Kidney epithelial cell (primary cell): Measurements from ENCODE around the gene UBE3D. TPM values are rescaled to one million over a fixed set of nuclear protein-coding genes. Genes with fewer than 3 reads are reported as not detected.
A peak's percentile ranks its signal among the peaks of the same experiment; 100 is the strongest.

Source experiments
- DNase-seq: peaks from one replicate; pipeline ENCODE4 v3.0.0-alpha.2; 2010; ENCODE audit warnings: low read depth
- H3K27me3 ChIP-seq: 2 replicates; pipeline ENCODE4 v1.6.0; 2011; ENCODE audit warnings: low read length; ENCODE audit not compliant: control insufficient read depth, insufficient read depth
- H3K36me3 ChIP-seq: 2 replicates; pipeline ENCODE4 v1.5.1; 2011; ENCODE audit warnings: low read length; ENCODE audit not compliant: control insufficient read depth, insufficient read depth
- H3K4me3 ChIP-seq: 2 replicates; pipeline ENCODE4 v1.5.1; 2011; ENCODE audit warnings: low read depth, mild to moderate bottlenecking, control low read depth, low read length
- total RNA-seq: library from RNA; depleted of rRNA; stranded (reverse); fragments of >200 nt; gene quantifications from 2 replicates; pipeline ENCODE4 v1.2.3, GENCODE V29; 2015
- TF ChIP-seq, protein P1 (sequence below): IDR thresholded peaks from 2 replicates; pipeline ENCODE4 v1.5.1; 2011; ENCODE audit warnings: mild to moderate bottlenecking, moderate library complexity, low read length, control low read depth, inconsistent platforms; ENCODE audit not compliant: insufficient read depth, poor library complexity, severe bottlenecking

Gene UBE3D
- total RNA-seq, 1 donor from 2014 or later: 11.6 TPM

DNA sequence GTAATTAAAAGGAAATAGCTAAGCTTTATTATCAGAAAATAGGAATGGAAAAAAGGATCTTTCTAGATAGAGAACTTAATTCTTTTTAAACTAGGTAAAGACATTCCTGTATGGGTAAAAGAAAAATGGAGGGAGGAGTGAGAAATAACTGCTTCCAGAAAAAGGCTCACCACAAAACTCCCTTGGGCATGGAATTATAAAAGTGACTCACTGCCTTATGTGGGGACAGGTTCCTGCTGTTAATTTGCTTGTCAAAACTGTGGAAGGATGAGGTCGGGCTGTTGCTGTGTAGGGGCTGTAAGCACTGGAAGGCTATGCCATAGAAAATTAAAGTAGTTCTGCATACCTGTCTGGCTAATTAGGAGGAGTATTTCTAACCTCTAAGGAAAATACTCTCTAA lies 158.7 kb downstream of the UBE3D start:
- peak; percentile 47 for DNase-seq
- TF ChIP-seq, protein P1, sequence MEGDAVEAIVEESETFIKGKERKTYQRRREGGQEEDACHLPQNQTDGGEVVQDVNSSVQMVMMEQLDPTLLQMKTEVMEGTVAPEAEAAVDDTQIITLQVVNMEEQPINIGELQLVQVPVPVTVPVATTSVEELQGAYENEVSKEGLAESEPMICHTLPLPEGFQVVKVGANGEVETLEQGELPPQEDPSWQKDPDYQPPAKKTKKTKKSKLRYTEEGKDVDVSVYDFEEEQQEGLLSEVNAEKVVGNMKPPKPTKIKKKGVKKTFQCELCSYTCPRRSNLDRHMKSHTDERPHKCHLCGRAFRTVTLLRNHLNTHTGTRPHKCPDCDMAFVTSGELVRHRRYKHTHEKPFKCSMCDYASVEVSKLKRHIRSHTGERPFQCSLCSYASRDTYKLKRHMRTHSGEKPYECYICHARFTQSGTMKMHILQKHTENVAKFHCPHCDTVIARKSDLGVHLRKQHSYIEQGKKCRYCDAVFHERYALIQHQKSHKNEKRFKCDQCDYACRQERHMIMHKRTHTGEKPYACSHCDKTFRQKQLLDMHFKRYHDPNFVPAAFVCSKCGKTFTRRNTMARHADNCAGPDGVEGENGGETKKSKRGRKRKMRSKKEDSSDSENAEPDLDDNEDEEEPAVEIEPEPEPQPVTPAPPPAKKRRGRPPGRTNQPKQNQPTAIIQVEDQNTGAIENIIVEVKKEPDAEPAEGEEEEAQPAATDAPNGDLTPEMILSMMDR: no peak
- no peaks in the 10 kb centered on the region for H3K27me3 ChIP-seq
- no peak overlapping the region for H3K4me3 ChIP-seq
- H3K36me3 ChIP-seq: no peaks in the 10 kb centered on the region

DNA sequence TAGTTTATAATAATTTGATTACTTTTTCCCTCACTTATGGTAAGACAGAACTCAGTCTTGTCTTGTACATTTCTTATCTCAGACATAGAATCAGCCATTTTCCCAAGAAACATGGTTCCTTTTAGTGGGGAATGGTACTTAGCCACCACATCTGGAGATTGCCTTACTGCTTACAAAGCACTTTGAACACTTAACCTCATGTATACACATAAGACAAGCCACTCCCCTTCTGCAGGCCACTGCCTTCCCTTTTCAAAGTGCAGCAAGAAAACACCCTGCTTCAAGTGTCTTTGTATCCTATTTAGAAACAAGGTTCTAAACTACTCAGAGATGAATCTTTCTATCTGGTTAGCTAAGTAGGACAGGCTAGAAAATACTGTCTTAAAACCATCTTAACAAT lies 159.2 kb downstream of the UBE3D start:
- H3K27me3 ChIP-seq: no peaks in the 10 kb centered on the region
- H3K36me3 ChIP-seq: no peaks in the 10 kb centered on the region
- no peak for DNase-seq
- no peak overlapping the region for H3K4me3 ChIP-seq
- TF ChIP-seq, protein P1: no peak

DNA sequence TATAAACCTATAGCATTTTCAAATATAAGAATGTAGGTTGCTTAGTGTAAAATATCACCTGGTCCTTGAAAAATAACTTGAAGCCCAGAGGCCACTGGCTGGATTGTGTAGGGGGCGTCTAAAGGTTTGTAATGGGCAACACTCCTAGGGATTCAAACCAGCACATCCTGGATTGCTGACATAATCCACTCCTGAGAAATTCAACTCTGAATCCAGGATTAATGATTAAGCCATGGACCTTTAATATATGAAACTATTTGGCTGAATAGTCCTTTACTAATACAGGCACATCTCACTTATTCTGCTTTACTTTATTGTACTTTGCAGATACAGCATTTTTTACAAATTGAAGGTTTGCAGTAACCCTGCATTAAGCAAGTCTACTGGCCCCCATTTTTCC lies 160.8 kb downstream of the UBE3D start:
- Histone ChIP-seq H3K36me3 (no peaks in the 10 kb centered on the region), H3K27me3 (no peaks in the 10 kb centered on the region), H3K4me3 (no peak overlapping the region)
- TF ChIP-seq, protein P1: no peak
- DNase-seq: no peak

DNA sequence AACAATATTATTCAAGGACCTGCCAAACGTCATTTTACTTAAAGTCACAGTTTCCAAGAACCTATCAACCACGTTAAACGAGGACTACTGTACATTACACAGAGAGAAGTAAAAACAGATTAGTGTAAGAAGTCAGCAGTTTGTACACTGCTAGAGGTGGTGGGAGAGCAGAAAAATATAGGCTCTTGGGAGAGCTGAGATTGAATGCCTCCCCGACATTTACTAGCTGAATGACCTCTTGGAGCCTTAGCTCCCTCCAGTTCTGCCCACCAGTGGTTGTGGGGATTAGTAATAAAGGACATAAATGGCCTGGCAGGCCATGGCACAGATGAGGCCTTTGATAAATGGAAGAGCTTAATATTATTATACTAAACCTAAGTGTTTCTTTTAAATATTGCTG lies 161.4 kb downstream of the UBE3D start:
- TF ChIP-seq, protein P1: no peak
- H3K4me3 ChIP-seq: no peak overlapping the region
- no peaks in the 10 kb centered on the region for H3K36me3 ChIP-seq
- no peaks in the 10 kb centered on the region for H3K27me3 ChIP-seq
- DNase-seq: no peak

DNA sequence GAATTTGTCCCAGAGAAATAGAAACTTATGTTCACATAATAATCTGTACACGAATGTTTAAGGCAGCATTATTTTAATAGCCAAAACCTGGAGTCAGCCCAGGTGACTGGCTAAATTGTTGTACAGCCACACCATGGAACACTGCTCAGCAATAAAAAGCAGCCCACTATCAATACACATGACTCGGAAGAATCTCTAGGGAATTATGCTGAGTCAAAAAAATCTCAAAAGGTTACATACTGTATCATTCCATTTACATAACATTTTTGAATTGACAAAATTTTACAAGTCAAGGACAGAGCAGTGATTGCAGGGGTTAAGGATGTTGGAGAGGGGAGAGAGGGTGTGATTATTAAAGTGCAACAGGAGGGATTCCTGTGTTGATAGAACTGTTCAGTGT lies 163.4 kb downstream of the UBE3D start:
- H3K27me3 ChIP-seq: no peaks in the 10 kb centered on the region
- DNase-seq: no peak
- TF ChIP-seq, protein P1: no peak

DNA sequence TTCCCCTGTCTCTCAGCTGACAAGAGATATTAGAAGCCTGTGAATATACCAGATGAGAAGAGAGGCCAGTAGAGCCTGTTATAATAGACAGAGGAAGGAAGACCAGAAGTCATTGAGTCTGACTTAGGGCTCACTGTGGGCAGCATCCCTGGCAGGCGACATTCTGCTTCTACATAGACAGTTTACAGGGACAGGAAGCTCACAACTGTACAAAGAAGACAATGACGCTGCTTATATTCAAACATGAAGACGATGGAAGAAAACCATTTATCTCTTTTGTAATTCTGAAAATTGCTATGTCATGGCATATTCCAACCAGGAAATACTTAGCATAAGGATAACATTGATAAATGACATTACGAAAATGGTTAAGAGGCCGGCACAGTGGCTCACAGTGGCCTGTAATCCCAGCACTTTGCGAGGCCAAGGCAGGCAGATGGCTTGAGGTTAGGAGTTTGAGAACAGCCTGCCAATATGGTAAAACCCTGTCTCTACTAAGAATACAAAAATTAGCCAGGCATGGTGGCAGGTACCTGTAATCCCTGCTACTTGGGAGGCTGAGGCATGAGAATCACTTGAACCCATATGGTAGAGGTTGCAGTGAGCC lies 170.9 kb downstream of the UBE3D start:
- DNase-seq: no peak
- Histone ChIP-seq H3K27me3 (no peaks in the 10 kb centered on the region), H3K4me3 (no peak overlapping the region), H3K36me3 (no peaks in the 10 kb centered on the region)
- TF ChIP-seq, protein P1: no peak

More for the DNA sequence above, 163.4 kb downstream of the UBE3D start:
- H3K4me3 ChIP-seq: no peak overlapping the region
- H3K36me3 ChIP-seq: no peaks in the 10 kb centered on the region
